ENCODE measurements around the gene UNC93B1. TPM values are rescaled to one million over a fixed set of nuclear protein-coding genes. Genes with fewer than 3 reads are reported as not detected.

UNC93B1 gene
- total and polyA plus RNA-seq, 2 of the 8 experiments (the other 6 are each of a cell fraction or from before 2014, with no cell fraction given) = 18.9 to 34.3 TPM

- Histone ChIP-seq H2BK5ac (ENCODE audit: low read depth, low read length) (no peak overlapping the region), H3K4ac (replicated peaks; ENCODE audit: insufficient read length, low read depth, low read length) (no peak overlapping the region), H3K79me1 (ENCODE audit: low read depth, low read length) (peaks cover 3% of the 10 kb centered on the region; the same call in 1 of the 2 replicates), H3K23ac (ENCODE audit: insufficient read length) (no peak overlapping the region), H3K56ac (replicated peaks; ENCODE audit: insufficient read length, low read depth, low read length) (no peak overlapping the region), H2AFZ (ENCODE audit: low read length) (no peak overlapping the region), H2BK15ac (ENCODE audit: low read length) (no peak overlapping the region), H4K8ac (ENCODE audit: extremely low read depth, insufficient read depth, low read length) (no peak overlapping the region), H2BK120ac (replicated peaks; ENCODE audit: low read depth, low read length) (no peak overlapping the region), H3K4me1 (replicated peaks in 1 of 4; ENCODE audit: control insufficient read depth in 3 of 4, insufficient read depth in 4 of 4, low read length in 3 of 4) (peaks cover 0 to 12% (median 6%) of the 10 kb centered on the region in 4 experiments; a peak in 5 of 7 replicates), H3K27ac (ENCODE audit: low read depth, low read length) (no peak overlapping the region), H3K9ac (replicated peaks in 1 of 4; ENCODE audit: extremely low read depth in 1 of 4, low read depth in 3 of 4, low read length in 3 of 4) (no peak overlapping the region), H3K23me2 (ENCODE audit: low read depth, low read length) (no peaks in the 10 kb centered on the region), H4K20me1 (replicated peaks in 1 of 2; ENCODE audit: control insufficient read depth in 1 of 2, insufficient read depth in 2 of 2, low read length in 2 of 2) (peaks cover 0 to 12% of the 10 kb centered on the region in 2 experiments), H3K9me3 (ENCODE audit: insufficient read depth in 2 of 2, low read depth in 1 of 2, low read length in 1 of 2) (no peaks in the 10 kb centered on the region), H2BK20ac (ENCODE audit: low read length) (no peak overlapping the region), H4K91ac (replicated peaks; ENCODE audit: insufficient read length, low read length) (no peak overlapping the region), H3K14ac (ENCODE audit: insufficient read length) (no peak overlapping the region), H2BK12ac (ENCODE audit: low read depth, low read length) (no peak overlapping the region), H3K18ac (ENCODE audit: extremely low read depth, low read length) (no peak overlapping the region; the same call in 1 of the 2 replicates), H3K4me3 (ENCODE audit: extremely low read depth in 1 of 4, insufficient read depth in 2 of 4, low read depth in 3 of 4, low read length in 4 of 4) (no peak overlapping the region), H3K27me3 (replicated peaks in 1 of 4; ENCODE audit: control insufficient read depth in 3 of 4, extremely low read depth in 1 of 4, insufficient read depth in 3 of 4, low read length in 3 of 4) (no peaks in the 10 kb centered on the region), H3K4me2 (ENCODE audit: insufficient read depth in 1 of 2, low read depth in 2 of 2, low read length in 2 of 2) (no peak overlapping the region), H4K5ac (ENCODE audit: insufficient read length, low read depth, low read length) (no peak overlapping the region), H3K79me2 (ENCODE audit: control insufficient read depth in 1 of 2, insufficient read depth in 2 of 2, low read length in 2 of 2) (no peaks in the 10 kb centered on the region), H3K36me3 (ENCODE audit: control insufficient read depth in 2 of 4, insufficient read depth in 4 of 4, low read length in 3 of 4) (no peaks in the 10 kb centered on the region; a peak in 1 of 8 replicates), H2AK5ac (ENCODE audit: low read depth, low read length) (no peak overlapping the region)
- DNase-seq (ENCODE audit: low read depth in 1 of 2, low spot score in 2 of 2) (no peak), FAIRE-seq (no peak)
- 93% methylated on average over 37 of the region's 37 CpGs; no CpG with 5 or more reads in 1 of the 2 experiments for whole genome bisulfite sequencing, 2 experiments (ENCODE audit: extremely low coverage in 1 of 2, insufficient coverage in 1 of 2, insufficient read length in 1 of 2, insufficient replicate concordance in 2 of 2, low coverage in 1 of 2, low lambda C conversion rate in 2 of 2, missing lambda C conversion rate in 1 of 2)
- CTCF ChIA-PET (ENCODE audit: partially characterized antibody) = interaction anchor here (0.6 kb wide), 1 partner anchor 28 kb away, joined by 3 read pairs; no protein-coding TSS in a partner anchor
- POLR2A ChIA-PET (ENCODE audit: partially characterized antibody) = interaction anchor here (1.2 to 10.8 kb wide), 2 partner anchors 11 to 71 kb away, joined by 5 to 183 read pairs; partner anchors contain the start of genes NDUFS8 and TCIRG1
- TF ChIP-seq FOSL1 (IDR thresholded peaks at IDR 0.05; ENCODE audit: insufficient read depth, low read depth, low read length) (no peak), EGR1 (IDR thresholded peaks at IDR 0.05; ENCODE audit: borderline replicate concordance, low read depth, low read length) (no peak), TEAD4 (IDR thresholded peaks at IDR 0.05; ENCODE audit: low read depth, low read length) (no peak), CTCF (IDR thresholded peaks at IDR 0.05; ENCODE audit: control extremely low read depth in 1 of 3, insufficient read depth in 1 of 3, low read depth in 1 of 3, low read length in 3 of 3) (no peak), BCL11A (IDR thresholded peaks at IDR 0.05; ENCODE audit: low read depth in 2 of 2, low read length in 2 of 2) (no peak), SUZ12 (IDR thresholded peaks at IDR 0.05; ENCODE audit: low read length) (no peak), YY1 (IDR thresholded peaks at IDR 0.05; ENCODE audit: low read depth, low read length) (no peak), EP300 (IDR thresholded peaks at IDR 0.05; ENCODE audit: borderline replicate concordance in 1 of 2, low read depth in 2 of 2, low read length in 2 of 2) (no peak), CHD2 (IDR thresholded peaks at IDR 0.05; ENCODE audit: low read length) (no peak)
Measured at GRCh38 chr11:68047437-68048290, 43.8 kb upstream of the UNC93B1 start.

Measured in H1 (cell line).